SH-SY5Y (cell line): ENCODE data around the gene PIK3C2G.

ENCODE experiments used
- GATA2 ChIP-seq: IDR thresholded peaks from 2 replicates; pipeline ENCODE4 v1.6.1; 2011; ENCODE audit warnings: mild to moderate bottlenecking, low read depth, low read length
- GATA3 ChIP-seq: IDR thresholded peaks from 2 replicates; pipeline ENCODE4 v1.6.1; 2011; ENCODE audit warnings: low read depth, mild to moderate bottlenecking, low read length, moderate library complexity

- TF ChIP-seq GATA2: no peak
- TF ChIP-seq GATA3: no peak
Measured at GRCh38 chr12:18259906-18260682, 1.2 kb upstream of the PIK3C2G start.
